Measurements from ENCODE around the gene HNRNPH1.

The HNRNPH1 gene

GRCh38 chr5:179623906-179624741 is 653 bp upstream of the HNRNPH1 start:
- DNase-seq (ENCODE audit: low read depth in 2 of 2): peak in 1 of 2 donors; percentile 29

- DNase-seq (ENCODE audit: low read depth in 2 of 2): no peak
Observed at GRCh38 chr5:179621551-179622214, 1.8 kb downstream of the HNRNPH1 start.

- no peak for DNase-seq (ENCODE audit: low read depth in 2 of 2)
Observed at GRCh38 chr5:179620703-179621350, 2.6 kb downstream of the HNRNPH1 start.

- DNase-seq (ENCODE audit: low read depth in 2 of 2): no peak
Observed at GRCh38 chr5:179620293-179620692, 3.2 kb downstream of the HNRNPH1 start.

GRCh38 chr5:179619776-179620175 is 3.7 kb downstream of the HNRNPH1 start:
- DNase-seq (ENCODE audit: low read depth in 2 of 2): no peak

- DNase-seq (ENCODE audit: low read depth in 2 of 2): no peak
Observed at GRCh38 chr5:179618923-179619554, 4.4 kb downstream of the HNRNPH1 start.

- no peak for DNase-seq (ENCODE audit: low read depth in 2 of 2)
Observed at GRCh38 chr5:179617930-179618329, 5.5 kb downstream of the HNRNPH1 start.

- DNase-seq (ENCODE audit: low read depth in 2 of 2): no peak
Observed at GRCh38 chr5:179616002-179616594, 7.4 kb downstream of the HNRNPH1 start.

- no peak for DNase-seq (ENCODE audit: low read depth in 2 of 2)
Observed at GRCh38 chr5:179615203-179615602, 8.3 kb downstream of the HNRNPH1 start.

GRCh38 chr5:179614745-179615144 is 8.7 kb downstream of the HNRNPH1 start:
- DNase-seq (ENCODE audit: low read depth in 2 of 2): no peak

GRCh38 chr5:179613460-179614071 is 9.9 kb downstream of the HNRNPH1 start:
- DNase-seq (ENCODE audit: low read depth in 2 of 2): no peak

GRCh38 chr5:179612577-179613459 is 10.7 kb downstream of the HNRNPH1 start:
- DNase-seq (ENCODE audit: low read depth in 2 of 2): no peak

- DNase-seq (ENCODE audit: low read depth in 2 of 2): no peak
Observed at GRCh38 chr5:179610903-179611265, 12.6 kb downstream of the HNRNPH1 start.

- no peak for DNase-seq (ENCODE audit: low read depth in 2 of 2)
Observed at GRCh38 chr5:179610109-179610902, 13.2 kb downstream of the HNRNPH1 start.

- no peak for DNase-seq (ENCODE audit: low read depth in 2 of 2)
Observed at GRCh38 chr5:179609834-179610108, 13.7 kb downstream of the HNRNPH1 start.

GRCh38 chr5:179608131-179608581 is 15.3 kb downstream of the HNRNPH1 start:
- DNase-seq (ENCODE audit: low read depth in 2 of 2): no peak

GRCh38 chr5:179607160-179607931 is 16.1 kb downstream of the HNRNPH1 start:
- DNase-seq (ENCODE audit: low read depth in 2 of 2): no peak

GRCh38 chr5:179606910-179607159 is 16.6 kb downstream of the HNRNPH1 start:
- DNase-seq (ENCODE audit: low read depth in 2 of 2): no peak
